ENCODE results near the gene GPC5.

GPC5 gene

GRCh38 chr13:92414851-92415250, 1016.4 kb downstream of the GPC5 start:
- DNase-seq (ENCODE audit: low read depth, low spot score): no peak
- no peak overlapping the region for H3K4me3 ChIP-seq (ENCODE audit: low read depth, low read length)
- in situ Hi-C loops (cut with HindIII; ENCODE audit: low sequenced_read_pairs): no loop called here
- no peak for TF ChIP-seq CTCF (IDR thresholded peaks at IDR 0.05; ENCODE audit: low read depth, low read length)

- in situ Hi-C loops (cut with HindIII; ENCODE audit: low sequenced_read_pairs): no loop called here
- DNase-seq (ENCODE audit: low read depth, low spot score): no peak
- TF ChIP-seq CTCF (IDR thresholded peaks at IDR 0.05; ENCODE audit: low read depth, low read length): no peak
- no peak overlapping the region for H3K4me3 ChIP-seq (ENCODE audit: low read depth, low read length)
Measured at GRCh38 chr13:92415781-92416180, 1017.4 kb downstream of the GPC5 start.

GRCh38 chr13:92418818-92419412, 1020.5 kb downstream of the GPC5 start:
- DNase-seq (ENCODE audit: low read depth, low spot score): no peak
- in situ Hi-C loops (cut with HindIII; ENCODE audit: low sequenced_read_pairs): no loop called here
- TF ChIP-seq CTCF (IDR thresholded peaks at IDR 0.05; ENCODE audit: low read depth, low read length): no peak
- no peak overlapping the region for H3K4me3 ChIP-seq (ENCODE audit: low read depth, low read length)

GRCh38 chr13:92429231-92429630, 1030.8 kb downstream of the GPC5 start:
- TF ChIP-seq CTCF (IDR thresholded peaks at IDR 0.05; ENCODE audit: low read depth, low read length): no peak
- H3K4me3 ChIP-seq (ENCODE audit: low read depth, low read length): no peak overlapping the region
- in situ Hi-C loops (cut with HindIII; ENCODE audit: low sequenced_read_pairs): no loop called here
- no peak for DNase-seq (ENCODE audit: low read depth, low spot score)

GRCh38 chr13:92433386-92433785, 1035.0 kb downstream of the GPC5 start:
- in situ Hi-C loops (cut with HindIII; ENCODE audit: low sequenced_read_pairs): no loop called here

GRCh38 chr13:92433963-92434362, 1035.5 kb downstream of the GPC5 start:
- no peak for TF ChIP-seq CTCF (IDR thresholded peaks at IDR 0.05; ENCODE audit: low read depth, low read length)
- H3K4me3 ChIP-seq (ENCODE audit: low read depth, low read length): no peak overlapping the region
- DNase-seq (ENCODE audit: low read depth, low spot score): no peak
- in situ Hi-C loops (cut with HindIII; ENCODE audit: low sequenced_read_pairs): no loop called here

More at GRCh38 chr13:92433386-92433785, 1035.0 kb downstream of the GPC5 start:
- no peak for TF ChIP-seq CTCF (IDR thresholded peaks at IDR 0.05; ENCODE audit: low read depth, low read length)
- no peak for DNase-seq (ENCODE audit: low read depth, low spot score)
- H3K4me3 ChIP-seq (ENCODE audit: low read depth, low read length): no peak overlapping the region
